ENCODE measurements around the gene DHRS4.

DNA sequence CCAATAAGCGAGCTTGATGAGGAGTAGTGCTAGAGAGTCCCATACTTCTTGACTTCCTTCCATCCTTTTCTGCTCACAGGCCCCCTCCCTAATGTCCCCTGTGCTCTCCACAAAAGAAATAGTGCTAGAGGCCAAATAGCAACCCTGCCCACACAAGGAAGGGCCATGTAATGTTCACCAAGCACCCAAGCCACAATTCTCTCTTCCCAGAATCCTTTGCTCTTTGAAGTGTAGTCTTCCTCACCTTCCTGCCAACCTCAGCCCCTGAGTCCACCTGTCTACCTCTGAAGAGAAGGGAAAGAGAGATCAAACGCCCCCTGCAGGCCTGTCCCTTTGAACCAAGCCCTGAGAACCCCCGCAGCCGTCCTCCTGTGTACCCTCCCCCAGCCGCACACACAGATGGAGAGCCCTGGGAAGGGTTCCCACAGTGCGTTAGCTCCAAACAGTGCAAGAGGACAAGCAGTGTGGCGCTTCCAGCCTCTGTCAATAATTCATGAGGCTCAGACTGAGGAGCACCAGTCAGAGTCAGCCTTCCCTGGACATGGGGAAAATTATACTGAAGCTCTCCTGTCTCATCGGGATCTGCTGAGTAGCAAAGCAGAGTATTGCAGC lies 1.9 kb upstream of the DHRS4 start:
- TF ChIP-seq SMC3 (conservative IDR thresholded peaks at IDR 0.05; ENCODE audit: poor library complexity) (no peak), EZH2 (IDR thresholded peaks at IDR 0.05; ENCODE audit: borderline replicate concordance, insufficient read depth, low read length, poor library complexity, severe bottlenecking) (no peak), MXI1 (conservative IDR thresholded peaks at IDR 0.05; ENCODE audit: poor library complexity, severe bottlenecking) (no peak), TAF1 (IDR thresholded peaks at IDR 0.05; ENCODE audit: low read depth) (no peak)
- TF ChIP-seq, protein P1, sequence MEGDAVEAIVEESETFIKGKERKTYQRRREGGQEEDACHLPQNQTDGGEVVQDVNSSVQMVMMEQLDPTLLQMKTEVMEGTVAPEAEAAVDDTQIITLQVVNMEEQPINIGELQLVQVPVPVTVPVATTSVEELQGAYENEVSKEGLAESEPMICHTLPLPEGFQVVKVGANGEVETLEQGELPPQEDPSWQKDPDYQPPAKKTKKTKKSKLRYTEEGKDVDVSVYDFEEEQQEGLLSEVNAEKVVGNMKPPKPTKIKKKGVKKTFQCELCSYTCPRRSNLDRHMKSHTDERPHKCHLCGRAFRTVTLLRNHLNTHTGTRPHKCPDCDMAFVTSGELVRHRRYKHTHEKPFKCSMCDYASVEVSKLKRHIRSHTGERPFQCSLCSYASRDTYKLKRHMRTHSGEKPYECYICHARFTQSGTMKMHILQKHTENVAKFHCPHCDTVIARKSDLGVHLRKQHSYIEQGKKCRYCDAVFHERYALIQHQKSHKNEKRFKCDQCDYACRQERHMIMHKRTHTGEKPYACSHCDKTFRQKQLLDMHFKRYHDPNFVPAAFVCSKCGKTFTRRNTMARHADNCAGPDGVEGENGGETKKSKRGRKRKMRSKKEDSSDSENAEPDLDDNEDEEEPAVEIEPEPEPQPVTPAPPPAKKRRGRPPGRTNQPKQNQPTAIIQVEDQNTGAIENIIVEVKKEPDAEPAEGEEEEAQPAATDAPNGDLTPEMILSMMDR (IDR thresholded peaks at IDR 0.05; ENCODE audit: poor library complexity, severe bottlenecking): no peak
- TF ChIP-seq, protein P2, sequence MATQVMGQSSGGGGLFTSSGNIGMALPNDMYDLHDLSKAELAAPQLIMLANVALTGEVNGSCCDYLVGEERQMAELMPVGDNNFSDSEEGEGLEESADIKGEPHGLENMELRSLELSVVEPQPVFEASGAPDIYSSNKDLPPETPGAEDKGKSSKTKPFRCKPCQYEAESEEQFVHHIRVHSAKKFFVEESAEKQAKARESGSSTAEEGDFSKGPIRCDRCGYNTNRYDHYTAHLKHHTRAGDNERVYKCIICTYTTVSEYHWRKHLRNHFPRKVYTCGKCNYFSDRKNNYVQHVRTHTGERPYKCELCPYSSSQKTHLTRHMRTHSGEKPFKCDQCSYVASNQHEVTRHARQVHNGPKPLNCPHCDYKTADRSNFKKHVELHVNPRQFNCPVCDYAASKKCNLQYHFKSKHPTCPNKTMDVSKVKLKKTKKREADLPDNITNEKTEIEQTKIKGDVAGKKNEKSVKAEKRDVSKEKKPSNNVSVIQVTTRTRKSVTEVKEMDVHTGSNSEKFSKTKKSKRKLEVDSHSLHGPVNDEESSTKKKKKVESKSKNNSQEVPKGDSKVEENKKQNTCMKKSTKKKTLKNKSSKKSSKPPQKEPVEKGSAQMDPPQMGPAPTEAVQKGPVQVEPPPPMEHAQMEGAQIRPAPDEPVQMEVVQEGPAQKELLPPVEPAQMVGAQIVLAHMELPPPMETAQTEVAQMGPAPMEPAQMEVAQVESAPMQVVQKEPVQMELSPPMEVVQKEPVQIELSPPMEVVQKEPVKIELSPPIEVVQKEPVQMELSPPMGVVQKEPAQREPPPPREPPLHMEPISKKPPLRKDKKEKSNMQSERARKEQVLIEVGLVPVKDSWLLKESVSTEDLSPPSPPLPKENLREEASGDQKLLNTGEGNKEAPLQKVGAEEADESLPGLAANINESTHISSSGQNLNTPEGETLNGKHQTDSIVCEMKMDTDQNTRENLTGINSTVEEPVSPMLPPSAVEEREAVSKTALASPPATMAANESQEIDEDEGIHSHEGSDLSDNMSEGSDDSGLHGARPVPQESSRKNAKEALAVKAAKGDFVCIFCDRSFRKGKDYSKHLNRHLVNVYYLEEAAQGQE (IDR thresholded peaks at IDR 0.05; ENCODE audit: borderline replicate concordance): no peak

All from neural cell (in vitro differentiated cells).